Epidermal melanocyte (primary cell): Measurements from ENCODE around the gene TMEM178B.
"Not testable (repeated sequence)": the region's sequence is repeated elsewhere in the genome, so short reads cannot be mapped to it uniquely, and the experiment has no call there.

Experiments used
- DNase-seq: peaks from one replicate; pipeline ENCODE4 v3.0.0; 2011; ENCODE audit warnings: low spot score; ENCODE audit not compliant: insufficient read length

The TMEM178B gene

DNA sequence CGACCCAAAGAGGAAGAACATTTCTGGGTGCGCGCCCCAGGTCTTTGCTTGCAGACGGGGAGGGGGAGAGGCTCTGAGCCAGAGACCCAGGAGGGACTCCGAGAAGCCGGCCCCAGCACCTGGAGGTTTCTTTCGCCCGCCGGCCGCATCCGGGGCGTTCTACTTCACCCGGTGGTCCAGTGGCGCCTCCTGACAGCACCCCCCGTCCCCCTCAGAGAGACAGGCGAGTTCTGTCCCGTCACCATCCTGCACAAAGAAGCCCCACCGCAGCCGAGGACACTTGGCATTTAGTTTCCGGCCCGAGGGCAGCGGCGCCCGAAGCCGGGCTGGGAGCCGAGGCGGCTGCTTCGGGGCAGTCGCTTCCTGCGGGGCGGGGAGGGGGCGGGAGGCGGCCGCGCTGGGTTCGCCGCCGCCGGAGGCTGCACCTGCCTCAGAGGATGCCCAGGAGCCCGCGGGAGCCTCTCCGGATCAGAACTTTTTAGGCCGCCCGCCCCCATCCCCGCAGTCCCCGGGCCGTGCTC lies at the start of gene TMEM178B:
TSS of gene TMEM178B (plus strand) at position 424 of the 521 bp plus-strand sequence.
- DNase-seq, result no peak

DNA sequence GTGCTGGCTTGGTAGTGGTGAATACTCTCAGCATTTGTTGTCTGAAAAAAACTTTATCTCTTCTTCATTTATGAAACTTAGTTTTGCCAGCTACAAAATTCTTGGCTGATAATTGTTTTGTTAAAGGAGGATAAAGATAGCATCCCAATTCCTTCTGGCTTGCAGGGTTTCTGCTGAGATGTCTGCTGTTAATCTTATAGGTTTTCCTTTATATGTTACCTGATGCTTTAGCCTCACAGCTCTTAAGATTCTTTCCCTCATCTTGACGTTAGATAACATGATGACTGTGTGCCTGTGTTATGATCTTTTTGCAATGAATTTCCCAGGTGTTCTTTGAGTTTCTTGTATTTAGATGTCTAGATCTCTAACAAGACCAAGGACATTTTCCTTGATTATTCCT lies 49.2 kb upstream of the TMEM178B start:
- DNase-seq, result no peak

DNA sequence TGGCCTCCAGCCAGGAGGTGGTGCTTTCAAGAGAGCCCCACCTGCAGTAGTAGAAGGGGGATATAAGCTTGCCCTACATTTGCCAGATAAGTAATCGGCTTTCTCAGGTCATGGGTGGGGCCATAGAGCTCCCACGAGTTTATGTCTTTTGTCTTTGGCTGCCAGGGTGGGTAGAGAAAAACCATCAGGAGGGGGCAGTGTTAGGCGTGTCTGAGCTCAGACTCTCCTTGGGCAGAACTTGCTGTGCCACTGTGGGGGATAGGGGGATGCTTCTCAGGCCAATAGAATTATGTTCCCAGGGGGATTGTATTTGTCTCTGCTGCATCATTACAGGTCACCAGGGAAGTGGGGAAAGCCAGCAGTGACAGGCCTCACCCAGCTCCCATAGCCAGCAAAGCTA lies 46.8 kb upstream of the TMEM178B start:
- DNase-seq, result no peak

DNA sequence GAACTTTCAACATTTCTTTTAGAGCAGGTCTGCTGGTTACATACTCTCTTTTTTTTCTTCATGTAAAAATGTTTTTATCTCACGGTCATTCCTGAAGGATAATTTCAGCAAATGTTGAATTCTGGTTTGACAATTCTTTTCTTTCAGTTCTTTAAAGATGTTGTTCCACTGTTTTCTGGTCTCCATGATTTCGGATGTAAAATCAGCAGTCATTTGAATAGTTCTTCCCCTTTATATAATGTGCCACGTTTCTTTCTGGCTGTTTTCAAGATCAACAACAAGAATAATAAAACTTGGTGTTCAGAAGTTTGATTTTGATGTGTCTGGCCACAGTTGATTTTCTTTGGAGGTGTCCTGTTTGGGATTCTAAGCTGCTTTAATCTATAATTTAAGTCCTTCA lies 45.1 kb upstream of the TMEM178B start:
- DNase-seq, result no peak

DNA sequence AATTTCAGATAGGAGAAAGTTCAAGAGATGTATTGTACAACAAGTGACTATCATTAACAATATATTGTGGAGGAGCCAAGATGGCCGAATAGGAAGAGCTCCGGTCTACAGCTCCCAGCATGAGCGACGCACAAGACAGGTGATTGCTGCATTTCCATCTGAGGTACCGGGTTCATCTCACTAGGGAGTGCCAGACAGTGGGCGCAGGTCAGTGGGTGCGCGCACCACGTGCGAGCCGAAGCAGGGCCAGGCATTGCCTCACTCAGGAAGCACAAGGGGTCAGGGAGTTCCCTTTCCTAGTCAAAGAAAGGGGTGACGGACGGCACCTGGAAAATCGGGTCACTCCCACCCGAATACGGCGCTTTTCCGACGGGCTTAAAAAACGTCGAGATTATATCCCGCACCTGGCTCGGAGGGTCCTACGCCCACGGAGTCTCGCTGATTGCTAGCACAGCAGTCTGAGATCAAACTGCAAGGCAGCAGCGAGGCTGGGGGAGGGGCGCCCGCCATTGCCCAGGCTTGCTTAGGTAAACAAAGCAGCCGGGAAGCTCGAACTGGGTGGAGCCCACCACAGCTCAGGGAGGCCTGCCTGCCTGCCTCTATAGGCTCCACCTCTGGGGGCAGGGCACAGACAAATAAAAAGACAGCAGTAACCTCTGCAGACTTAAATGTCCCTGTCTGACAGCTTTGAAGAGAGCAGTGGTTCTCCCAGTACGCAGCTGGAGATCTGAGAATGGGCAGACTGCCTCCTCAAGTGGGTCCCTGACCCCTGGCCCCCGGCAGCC lies 41.1 kb upstream of the TMEM178B start:
- DNase-seq, result not testable (repeated sequence)

DNA sequence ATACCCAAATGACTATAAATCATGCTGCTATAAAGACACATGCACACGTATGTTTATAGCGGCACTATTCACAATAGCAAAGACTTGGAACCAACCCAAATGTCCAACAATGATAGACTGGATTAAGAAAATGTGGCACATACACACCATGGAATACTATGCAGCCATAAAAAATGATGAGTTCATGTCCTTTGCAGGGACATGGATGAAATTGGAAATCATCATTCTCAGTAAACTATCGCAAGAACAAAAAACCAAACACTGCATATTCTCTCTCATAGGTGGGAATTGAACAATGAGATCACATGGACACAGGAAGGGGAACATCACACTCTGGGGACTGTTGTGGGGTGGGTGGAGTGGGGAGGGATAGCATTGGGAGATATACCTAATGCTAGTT lies 35.8 kb upstream of the TMEM178B start:
- not testable (repeated sequence) for DNase-seq

DNA sequence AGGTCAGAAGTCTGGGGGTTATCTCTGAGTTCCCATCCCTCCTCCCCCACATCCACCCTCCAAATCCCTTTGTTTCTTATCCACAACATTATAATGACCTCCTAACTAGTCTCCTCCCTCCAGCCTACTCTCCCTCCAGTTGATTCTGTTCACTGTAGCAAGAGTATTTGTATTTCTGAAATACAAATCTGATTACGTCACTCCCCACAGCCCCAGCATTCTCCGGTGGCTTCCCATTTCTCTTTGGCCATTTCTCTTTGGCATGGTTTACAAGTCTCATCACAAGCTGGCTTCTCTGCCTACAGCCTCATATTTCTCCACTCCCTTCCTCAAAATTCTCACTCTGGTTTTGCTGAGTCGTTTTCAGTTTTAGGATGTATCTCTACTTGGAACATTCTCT lies 34.5 kb upstream of the TMEM178B start:
- DNase-seq, result no peak

DNA sequence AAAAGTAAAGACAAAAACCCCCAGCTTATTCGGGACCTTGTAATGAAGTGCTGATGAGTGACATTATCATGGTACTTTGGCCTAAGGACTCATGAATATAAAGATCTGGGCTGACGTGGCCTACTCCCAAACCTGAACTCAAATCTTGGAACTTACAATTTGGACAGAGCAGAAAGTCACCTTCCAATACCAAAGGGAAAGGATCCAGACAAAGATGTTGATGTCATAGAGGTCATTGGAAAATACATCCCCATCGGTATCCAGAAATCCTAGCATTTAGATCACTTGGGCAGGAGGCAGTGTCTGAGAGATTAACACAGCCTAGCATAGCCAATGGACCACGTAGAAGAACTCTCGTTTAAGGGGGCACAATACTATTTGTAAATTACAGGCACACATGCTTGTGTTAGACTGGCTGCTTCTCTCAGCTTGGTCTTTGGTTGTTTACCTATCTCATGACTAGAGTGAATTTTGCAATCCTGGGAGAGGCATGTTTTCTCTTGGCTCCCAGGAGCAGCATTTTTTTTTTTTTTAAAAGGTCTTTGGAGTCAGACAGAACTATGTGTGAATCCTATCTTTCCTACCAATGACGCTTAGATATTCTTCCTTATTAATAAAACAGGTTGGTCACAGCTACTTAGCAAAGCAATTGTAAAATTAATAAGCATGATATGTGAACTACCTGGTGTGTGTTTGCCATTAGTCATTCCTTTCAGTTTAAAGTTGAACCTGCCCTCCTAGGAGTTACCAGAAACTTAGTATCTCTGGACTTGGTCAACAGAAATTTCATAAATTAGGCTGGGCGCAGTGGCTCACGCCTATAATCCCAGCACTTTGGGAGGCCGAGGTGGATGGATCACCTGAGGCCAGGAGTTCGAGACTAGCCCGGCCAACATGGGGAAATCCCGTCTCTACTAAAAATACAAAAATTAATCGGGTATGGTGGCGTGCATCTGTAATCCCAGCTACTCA lies 31.4 kb upstream of the TMEM178B start:
- no peak for DNase-seq

DNA sequence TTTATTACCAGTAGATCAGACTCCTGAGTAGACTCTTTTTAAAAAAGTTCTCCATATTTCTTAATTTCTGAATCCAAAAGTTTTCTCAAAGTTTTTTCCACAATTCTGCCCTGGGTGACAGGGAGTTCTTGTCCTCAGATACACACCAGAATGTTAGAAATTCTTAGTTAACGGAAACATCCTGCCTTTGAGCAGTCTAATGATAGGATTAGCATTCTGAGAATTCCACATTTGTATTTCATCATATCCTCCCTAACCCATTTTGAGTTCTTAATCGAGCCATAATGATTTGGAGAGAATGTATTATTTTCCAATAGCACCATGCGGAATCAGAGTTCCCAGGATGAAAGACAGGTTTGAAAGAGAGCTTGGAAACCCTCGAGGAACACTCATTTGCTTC lies 30.2 kb upstream of the TMEM178B start:
- no peak for DNase-seq

DNA sequence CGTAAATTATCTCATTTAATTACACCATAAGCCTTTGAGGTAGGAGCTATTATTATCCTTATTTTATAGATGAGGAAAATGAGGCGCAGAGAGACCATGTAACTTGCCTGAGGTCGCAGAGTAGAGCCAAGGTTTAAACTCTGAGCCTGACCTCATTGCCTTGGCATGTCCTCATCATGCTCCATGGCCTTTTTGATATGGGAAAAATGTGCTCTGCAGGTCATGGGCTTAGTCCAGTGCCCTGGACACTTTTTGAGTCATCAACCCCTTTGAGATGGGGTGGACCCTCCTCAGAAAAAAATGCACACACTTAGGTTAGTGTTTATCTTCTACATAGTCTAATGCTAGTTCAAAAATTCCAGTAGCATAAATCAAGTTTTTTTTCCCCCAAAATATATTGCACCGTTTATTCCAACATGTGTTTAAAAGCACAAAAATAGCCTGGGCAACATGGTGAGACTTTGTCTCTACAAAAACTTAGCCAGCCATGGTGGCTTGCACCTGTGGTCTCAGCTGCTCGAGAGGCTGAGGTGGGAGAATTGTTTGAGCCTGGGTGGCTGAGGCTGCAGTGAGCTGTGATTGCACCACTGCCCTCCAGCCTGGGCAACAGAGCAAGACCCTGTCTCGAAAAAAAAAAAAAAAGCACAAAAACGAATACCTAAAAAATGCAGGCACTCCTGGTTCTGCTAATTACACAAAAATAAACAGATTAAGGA lies 28.6 kb upstream of the TMEM178B start:
- DNase-seq, result no peak

DNA sequence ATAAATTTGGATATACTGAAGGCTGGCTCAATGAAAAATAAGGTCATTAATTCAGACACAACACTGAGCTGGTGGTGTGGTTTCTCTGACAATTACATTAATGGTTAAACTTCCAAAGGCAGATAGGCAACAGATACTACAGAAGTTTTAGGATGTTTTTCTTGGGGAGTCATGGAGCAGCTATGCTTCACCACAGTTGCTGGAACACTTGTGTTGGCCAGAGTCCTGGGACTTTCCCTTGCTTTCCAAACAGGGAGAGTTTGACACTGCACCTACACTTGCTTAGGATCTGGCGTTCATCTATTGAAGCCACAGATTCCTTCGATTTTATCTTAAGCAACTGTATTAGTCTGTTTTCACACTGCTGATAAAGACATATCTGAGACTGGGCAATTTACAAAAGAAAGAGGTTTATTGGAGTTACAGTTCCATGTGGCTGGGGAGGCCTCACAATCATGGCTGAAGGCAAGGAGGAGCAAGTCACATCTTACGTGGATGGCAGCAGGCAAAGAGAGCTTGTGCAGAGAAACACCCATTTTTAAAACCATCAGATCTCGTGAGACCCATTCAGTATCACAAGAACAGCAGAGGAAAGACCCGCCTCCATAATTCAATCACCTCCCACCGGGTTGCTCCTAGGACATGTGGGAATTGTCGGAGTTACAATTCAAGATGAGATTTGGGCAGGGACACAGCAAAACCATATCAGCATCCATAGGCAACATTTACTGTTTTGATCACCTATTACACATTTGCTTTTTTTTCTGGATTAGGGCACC lies 27.8 kb upstream of the TMEM178B start:
- DNase-seq, result no peak

DNA sequence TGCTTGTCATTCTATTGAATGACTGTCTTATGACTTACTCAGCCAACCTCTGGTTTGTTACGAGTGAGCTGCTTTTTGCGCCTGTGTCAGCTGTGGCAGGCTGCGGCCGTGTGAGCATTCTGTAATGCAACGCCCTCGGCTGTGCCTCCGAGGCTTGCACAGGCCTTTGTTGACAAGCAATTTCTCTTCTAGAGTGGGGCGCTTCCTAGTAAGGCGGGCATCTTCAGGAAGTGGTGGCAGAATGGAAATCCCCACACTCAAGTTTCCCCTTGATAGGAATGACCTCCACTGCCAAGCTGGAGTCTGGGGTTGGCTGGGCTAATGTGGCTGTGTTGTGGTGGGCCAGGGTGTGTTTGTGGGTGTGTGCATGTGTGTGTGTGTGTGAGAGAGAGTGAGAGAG lies 20.2 kb upstream of the TMEM178B start:
- DNase-seq, result no peak

DNA sequence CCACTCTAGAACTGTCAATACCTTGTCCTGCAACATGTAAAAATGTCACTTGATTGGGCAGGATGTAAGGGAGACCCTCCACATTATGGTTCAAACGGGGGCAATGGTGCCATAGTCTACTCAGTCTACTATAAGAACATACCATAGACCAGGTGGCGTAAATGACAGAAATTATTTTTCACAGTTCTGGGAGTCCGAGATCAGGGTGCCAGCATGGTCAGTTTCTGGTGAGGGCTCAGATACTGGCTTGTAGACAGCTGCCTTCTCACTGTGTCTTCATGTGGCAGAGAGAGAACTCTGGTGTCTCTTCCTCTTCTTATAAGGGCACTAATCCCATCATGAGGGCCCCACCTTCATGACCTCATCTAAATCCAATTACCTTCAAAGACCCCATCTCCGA lies 18.7 kb upstream of the TMEM178B start:
- no peak for DNase-seq

DNA sequence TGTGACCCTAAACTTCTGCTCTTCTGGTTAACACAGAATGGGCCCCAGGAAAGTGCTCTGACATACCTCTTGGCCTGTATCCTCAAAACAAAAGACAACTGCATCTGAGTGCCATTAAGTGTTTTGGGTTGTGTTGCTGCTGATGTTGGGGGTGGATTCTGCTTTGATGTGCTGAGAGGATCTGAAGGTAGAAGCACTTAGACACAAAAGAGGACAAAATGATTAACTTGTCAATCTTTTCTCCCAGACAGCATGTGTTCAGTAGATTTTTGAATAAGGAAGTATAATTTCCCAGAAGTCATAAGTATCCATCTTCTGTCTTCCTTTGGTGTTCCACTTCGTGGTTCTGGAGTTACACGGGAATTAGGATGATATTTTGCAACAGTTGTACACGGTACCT lies 16.1 kb upstream of the TMEM178B start:
- no peak for DNase-seq

DNA sequence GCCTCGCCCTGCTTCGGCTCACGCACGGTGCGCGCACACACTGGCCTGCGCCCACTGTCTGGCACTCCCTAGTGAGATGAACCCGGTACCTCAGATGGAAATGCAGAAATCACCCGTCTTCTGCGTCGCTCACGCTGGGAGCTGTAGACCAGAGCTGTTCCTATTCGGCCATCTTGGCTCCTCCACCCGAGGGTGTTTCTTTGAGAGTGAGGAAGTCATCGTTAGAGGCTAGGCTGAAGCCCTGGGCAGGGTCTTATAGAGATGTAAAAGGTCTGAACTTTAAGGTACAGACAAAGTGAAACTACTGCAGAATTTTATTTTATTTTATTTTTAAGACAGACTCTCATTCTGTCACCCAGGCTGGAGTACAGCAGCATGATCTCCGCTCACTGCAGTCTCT lies 6.0 kb upstream of the TMEM178B start:
- DNase-seq, result not testable (repeated sequence)

DNA sequence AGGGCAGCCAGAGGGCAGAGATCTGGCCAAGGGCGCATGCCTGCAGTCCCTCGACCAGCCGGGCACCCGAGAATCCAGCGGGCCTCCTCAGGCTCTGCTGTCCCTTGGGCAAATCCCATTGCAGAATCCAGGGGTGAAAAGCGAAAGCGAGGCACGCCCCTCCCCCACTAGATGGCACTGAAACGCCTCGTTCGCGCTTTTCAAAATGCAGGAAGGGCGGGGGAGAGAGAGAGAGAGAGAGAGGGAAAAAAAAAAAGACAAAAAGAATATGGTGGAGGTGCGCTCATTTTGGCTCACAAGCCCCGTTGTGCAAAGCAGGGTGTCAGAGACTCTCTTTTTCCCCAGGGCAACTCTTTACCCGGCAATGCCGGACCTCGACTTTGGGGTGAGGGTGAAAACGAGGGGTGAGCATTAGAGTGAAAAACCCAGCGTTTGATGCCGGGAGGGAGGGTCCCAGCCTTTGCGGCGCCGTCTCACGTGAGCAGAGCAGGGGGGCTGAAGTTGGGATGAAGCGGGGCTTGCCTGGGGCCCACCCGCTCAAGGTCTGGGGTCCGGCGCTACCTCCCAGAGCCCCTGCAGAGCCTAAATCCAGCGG lies 2.5 kb upstream of the TMEM178B start:
- DNase-seq, result peak; percentile 49

DNA sequence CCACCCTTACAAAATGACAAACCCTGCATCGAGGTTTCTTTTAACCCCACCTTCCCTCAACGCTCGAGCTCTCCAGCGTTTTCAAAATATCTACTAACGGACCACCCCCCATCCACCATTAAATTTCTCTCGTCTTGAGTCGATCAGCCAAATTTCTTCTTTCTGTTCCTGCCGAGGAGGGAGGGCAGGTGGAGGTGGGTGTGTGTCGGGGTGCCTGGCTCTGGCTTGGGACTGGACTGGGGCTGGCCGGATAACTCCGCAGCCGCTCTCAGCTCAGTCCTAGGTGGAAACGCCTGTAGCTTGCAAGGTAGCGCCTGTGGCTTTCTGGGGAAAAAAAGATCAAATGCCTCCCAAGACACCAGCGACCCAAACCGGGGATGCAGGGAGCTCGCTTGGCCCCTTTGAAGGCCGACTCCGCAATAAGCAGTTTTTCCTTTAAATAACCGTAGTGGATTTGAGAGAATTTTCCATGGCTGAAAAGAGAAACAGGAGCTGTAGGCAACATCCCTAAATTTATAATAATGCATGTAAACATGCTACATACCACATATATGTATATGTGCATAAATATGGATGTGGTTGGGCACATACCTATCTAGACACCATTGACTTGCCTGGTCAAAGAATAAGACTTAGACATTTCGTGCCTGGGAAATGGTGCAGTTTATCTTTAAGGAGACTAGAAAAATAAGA lies 1.9 kb upstream of the TMEM178B start:
- no peak for DNase-seq

DNA sequence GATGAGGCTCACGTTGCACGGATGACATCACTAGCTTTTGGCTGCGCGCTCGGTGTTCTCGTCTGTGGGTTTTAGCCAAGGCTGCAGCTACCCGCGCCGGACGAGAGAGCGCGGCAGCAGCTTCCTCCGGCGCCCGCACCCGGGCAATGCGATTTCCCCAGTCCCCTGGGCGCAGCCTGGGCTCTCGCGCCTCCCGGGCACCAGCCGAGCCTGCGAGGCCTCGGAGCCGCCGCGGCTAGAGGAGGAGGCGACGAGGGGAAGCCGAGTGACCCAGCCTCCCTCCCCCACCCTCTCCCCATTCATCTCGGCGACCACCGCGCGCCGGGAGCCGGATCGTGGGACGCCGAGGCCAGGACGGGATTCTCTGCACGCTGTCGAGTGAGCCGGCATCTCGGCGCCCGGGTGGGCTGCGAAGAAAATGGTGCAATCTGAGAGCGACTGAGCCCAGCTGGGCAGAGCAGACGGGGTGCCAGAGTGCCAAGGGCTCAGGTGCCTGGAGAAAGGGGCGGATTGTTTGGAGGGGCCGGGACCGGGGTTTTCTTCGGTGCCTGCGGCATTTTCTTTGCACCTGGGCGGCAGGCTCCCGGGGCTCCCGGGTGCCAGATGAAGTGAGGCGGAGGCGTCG lies 1.2 kb upstream of the TMEM178B start:
- DNase-seq, result peak; percentile 44

DNA sequence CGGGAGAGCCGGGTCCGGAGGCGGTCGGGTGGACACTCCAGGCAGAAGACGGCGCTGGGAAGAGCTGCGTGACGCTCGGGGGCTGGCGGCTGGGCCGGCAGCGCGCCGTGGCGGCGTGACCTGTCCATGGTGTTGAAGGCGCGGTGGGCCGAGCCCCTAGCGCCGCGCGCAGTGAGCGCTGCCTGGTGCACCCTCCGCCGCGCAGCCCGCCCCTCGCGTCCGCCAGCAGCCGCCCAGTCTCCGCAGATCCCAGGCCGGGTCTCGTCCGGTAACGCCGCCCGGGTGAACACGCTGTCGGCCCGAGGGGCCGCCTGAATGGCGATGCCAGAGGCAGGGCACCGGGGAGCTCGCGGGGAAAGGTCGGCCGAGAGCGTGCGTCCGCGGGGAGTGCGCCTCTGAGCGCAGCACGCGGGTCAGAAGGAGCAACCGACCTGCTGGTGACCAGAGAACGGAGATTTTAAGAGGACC lies 657 bp upstream of the TMEM178B start:
- DNase-seq, result no peak
